Breast epithelium (tissue), 4 donors: ENCODE data around the gene NDUFV2. TPM values are rescaled to one million over a fixed set of nuclear protein-coding genes. Genes with fewer than 3 reads are reported as not detected.

Experiments used
- DNase-seq, 2 donors: peaks; one replicate each; pipeline ENCODE4 v3.0.0-alpha.2; 2019; ENCODE audit warnings: low spot score in 2 of 2
- H3K27ac ChIP-seq, 2 donors: fragments of 200-600 bp; sonication (generic) in 1 of 2; one replicate each; pipeline ENCODE4 v1.5.1; 2016 to 2019; ENCODE audit warnings: mild to moderate bottlenecking in 1 of 2
- H3K27me3 ChIP-seq, 2 donors: fragments of 200-600 bp; sonication (generic) in 1 of 2; one replicate each; pipeline versions ENCODE4 v1.5.1 to v1.6.0; 2017 to 2019; ENCODE audit warnings: control low read depth in 1 of 2, mild to moderate bottlenecking in 1 of 2
- H3K36me3 ChIP-seq: fragments of 200-600 bp; one replicate; pipeline ENCODE4 v1.5.1; 2019
- H3K4me1 ChIP-seq, 2 donors: fragments of 200-600 bp; sonication (generic); one replicate each; pipeline ENCODE4 v1.5.1; 2016 to 2019; ENCODE audit warnings: control low read depth in 1 of 2
- H3K4me3 ChIP-seq, 3 donors: fragments of 200-600 bp; sonication (generic); 1 replicate in 2 of 3; 2 replicates in 1 of 3; pipeline ENCODE4 v1.5.1; 2016 to 2019; ENCODE audit warnings: mild to moderate bottlenecking in 3 of 3, moderate library complexity in 2 of 3
- H3K9me3 ChIP-seq, 2 donors: fragments of 200-600 bp; sonication (generic) in 1 of 2; one replicate each; pipeline ENCODE4 v1.5.1; 2016 to 2019; ENCODE audit warnings: control low read depth in 1 of 2
- CTCF ChIP-seq, 3 donors: fragments of 450-650 bp; IDR thresholded peaks; one replicate each; pipeline ENCODE4 v1.5.1; 2016 to 2017; ENCODE audit warnings: antibody characterized with exemption in 3 of 3, mild to moderate bottlenecking in 3 of 3, moderate library complexity in 3 of 3
- POLR2A ChIP-seq: fragments of 450-650 bp; IDR thresholded peaks from one replicate; pipeline ENCODE4 v1.6.1; 2016; ENCODE audit warnings: antibody characterized with exemption, mild to moderate bottlenecking, moderate library complexity
- POLR2AphosphoS5 ChIP-seq, 3 donors: sonication (generic); formaldehyde crosslinking; IDR thresholded peaks; one replicate each; pipeline ENCODE4 v1.6.1; 2017; ENCODE audit warnings: antibody characterized with exemption in 3 of 3
- intact Hi-C: fragments of 100-400 bp; cut with DNase I; formaldehyde crosslinking; loops from one replicate; pipeline ENCODE4 v1.15.1; 2023; ENCODE audit warnings: low total_unique reads
- total RNA-seq, 3 donors: library from RNA; depleted of rRNA; stranded (reverse); fragments of >200 nt; gene quantifications; one replicate each; pipeline ENCODE4 v1.1.0, GENCODE V29; 2016

The NDUFV2 gene
- total RNA-seq, 3 donors from 2014 or later: 106 to 116 (median 113) TPM

- DNase-seq: no peak
- intact Hi-C loops: no loop called here
- H3K4me1 ChIP-seq: no peaks in the 10 kb centered on the region
- no peak overlapping the region for H3K27ac ChIP-seq
- no peak overlapping the region for H3K4me3 ChIP-seq
- no peak for TF ChIP-seq CTCF (IDR thresholded peaks at IDR 0.05)
- no peak for TF ChIP-seq POLR2A
- no peak for TF ChIP-seq POLR2AphosphoS5 (IDR thresholded peaks at IDR 0.05)
- H3K27me3 ChIP-seq: no peaks in the 10 kb centered on the region
- H3K9me3 ChIP-seq: no peaks in the 10 kb centered on the region
- no peaks in the 10 kb centered on the region for H3K36me3 ChIP-seq
Measured at GRCh38 chr18:9081940-9082339, 20.6 kb upstream of the NDUFV2 start.

GRCh38 chr18:9082711-9083510 is 19.6 kb upstream of the NDUFV2 start:
- Histone ChIP-seq H3K4me3 (no peak overlapping the region), H3K9me3 (no peaks in the 10 kb centered on the region), H3K36me3 (no peaks in the 10 kb centered on the region), H3K27me3 (no peaks in the 10 kb centered on the region), H3K27ac (no peak overlapping the region), H3K4me1 (no peaks in the 10 kb centered on the region)
- no peak for DNase-seq
- TF ChIP-seq POLR2A: no peak
- intact Hi-C loops: no loop called here

GRCh38 chr18:9086015-9086414 is 16.5 kb upstream of the NDUFV2 start:
- Histone ChIP-seq H3K36me3 (no peaks in the 10 kb centered on the region), H3K4me3 (no peak overlapping the region), H3K9me3 (no peaks in the 10 kb centered on the region), H3K27me3 (no peaks in the 10 kb centered on the region), H3K27ac (no peak overlapping the region), H3K4me1 (no peaks in the 10 kb centered on the region)
- TF ChIP-seq POLR2A (no peak), POLR2AphosphoS5 (IDR thresholded peaks at IDR 0.05) (no peak), CTCF (IDR thresholded peaks at IDR 0.05) (no peak)
- no peak for DNase-seq
- intact Hi-C loops: no loop called here

- intact Hi-C loops: no loop called here
- Histone ChIP-seq H3K4me1 (no peaks in the 10 kb centered on the region), H3K36me3 (no peaks in the 10 kb centered on the region), H3K27ac (no peak overlapping the region), H3K27me3 (no peaks in the 10 kb centered on the region), H3K9me3 (no peaks in the 10 kb centered on the region), H3K4me3 (no peak overlapping the region)
- no peak for DNase-seq
- no peak for TF ChIP-seq POLR2A
- TF ChIP-seq CTCF (IDR thresholded peaks at IDR 0.05): no peak
- no peak for TF ChIP-seq POLR2AphosphoS5 (IDR thresholded peaks at IDR 0.05)
Measured at GRCh38 chr18:9086624-9087023, 15.9 kb upstream of the NDUFV2 start.

- Histone ChIP-seq H3K9me3 (no peaks in the 10 kb centered on the region), H3K27me3 (no peaks in the 10 kb centered on the region), H3K4me3 (no peak overlapping the region), H3K27ac (no peak overlapping the region), H3K4me1 (no peaks in the 10 kb centered on the region), H3K36me3 (no peaks in the 10 kb centered on the region)
- intact Hi-C loops: no loop called here
- TF ChIP-seq CTCF (IDR thresholded peaks at IDR 0.05) (no peak), POLR2AphosphoS5 (IDR thresholded peaks at IDR 0.05) (no peak), POLR2A (no peak)
- no peak for DNase-seq
Measured at GRCh38 chr18:9087144-9087543, 15.4 kb upstream of the NDUFV2 start.
